NOMO-1 treated with dmso at 0.1 percent for 144 hours (cell line): ENCODE measurements around the gene LIN52.
A peak's percentile ranks its signal among the peaks of the same experiment; 100 is the strongest.

ENCODE experiments used
- DNase-seq: peaks from one replicate; lab custom pipeline; 2025; ENCODE audit not compliant: unreplicated experiment; lab: John Stamatoyannopoulos, UW

The LIN52 gene

GRCh38 chr14:74084277-74085046 is at the start of gene LIN52, which contains the start of gene ALDH6A1:
Gene LIN52, plus strand, starts transcription at chr14:74084956. Its CDS starts 19 bp downstream, at chr14:74084975.
Gene ALDH6A1, minus strand, starts transcription at chr14:74084453. Its CDS starts 59 bp downstream, at chr14:74084394.
- peak; percentile 99 for DNase-seq

GRCh38 chr14:74035556-74035955 is 49.2 kb upstream of the LIN52 start:
- no peak for DNase-seq

GRCh38 chr14:74038020-74038859 is 46.5 kb upstream of the LIN52 start:
- peak; percentile 33 for DNase-seq

GRCh38 chr14:74042296-74042695 is 42.5 kb upstream of the LIN52 start:
- no peak for DNase-seq

GRCh38 chr14:74045522-74045921 is 39.2 kb upstream of the LIN52 start:
- no peak for DNase-seq

- DNase-seq = no peak
These were observed 36.5 kb upstream of the LIN52 start for GRCh38 chr14:74048281-74048680.

- DNase-seq = no peak
These were observed 34.8 kb upstream of the LIN52 start for GRCh38 chr14:74049876-74050495.

GRCh38 chr14:74062809-74063150 is 22.0 kb upstream of the LIN52 start:
- DNase-seq = no peak

GRCh38 chr14:74064426-74064825 is 20.3 kb upstream of the LIN52 start:
- no peak for DNase-seq

- DNase-seq = no peak
These were observed 19.9 kb upstream of the LIN52 start for GRCh38 chr14:74064883-74065282.

GRCh38 chr14:74065746-74066575 is 18.8 kb upstream of the LIN52 start:
- no peak for DNase-seq

GRCh38 chr14:74077401-74077800 is 7.4 kb upstream of the LIN52 start:
- DNase-seq = no peak

GRCh38 chr14:74080820-74081460 is 3.8 kb upstream of the LIN52 start:
- DNase-seq = no peak

GRCh38 chr14:74081491-74081890 is 3.3 kb upstream of the LIN52 start:
- DNase-seq = no peak

GRCh38 chr14:74083161-74083560 is 1.6 kb upstream of the LIN52 start:
- no peak for DNase-seq

- DNase-seq = peak; percentile 28
These were observed 926 bp upstream of the LIN52 start for GRCh38 chr14:74083784-74084276.

- no peak for DNase-seq
These were observed 386 bp downstream of the LIN52 start for GRCh38 chr14:74085047-74085637.

- DNase-seq = peak; percentile 26
These were observed 1.1 kb downstream of the LIN52 start for GRCh38 chr14:74085828-74086227.

GRCh38 chr14:74089251-74090020 is 4.7 kb downstream of the LIN52 start:
- no peak for DNase-seq
